GM10266 (cell line): ENCODE data around the gene SPC25.

Source experiments
- DNase-seq: peaks from one replicate; pipeline ENCODE4 v3.0.0; 2012; ENCODE audit errors: extremely low spot score
- TF ChIP-seq, protein P1 (sequence below): IDR thresholded peaks from 2 replicates; pipeline ENCODE4 v1.5.1; 2012; ENCODE audit warnings: mild to moderate bottlenecking, low read depth; ENCODE audit not compliant: control insufficient read depth, insufficient read depth; ENCODE audit errors: missing control alignments

The SPC25 gene

GRCh38 chr2:168929031-168929430 is 38.8 kb upstream of the SPC25 start:
- DNase-seq: no peak
- TF ChIP-seq, protein P1, sequence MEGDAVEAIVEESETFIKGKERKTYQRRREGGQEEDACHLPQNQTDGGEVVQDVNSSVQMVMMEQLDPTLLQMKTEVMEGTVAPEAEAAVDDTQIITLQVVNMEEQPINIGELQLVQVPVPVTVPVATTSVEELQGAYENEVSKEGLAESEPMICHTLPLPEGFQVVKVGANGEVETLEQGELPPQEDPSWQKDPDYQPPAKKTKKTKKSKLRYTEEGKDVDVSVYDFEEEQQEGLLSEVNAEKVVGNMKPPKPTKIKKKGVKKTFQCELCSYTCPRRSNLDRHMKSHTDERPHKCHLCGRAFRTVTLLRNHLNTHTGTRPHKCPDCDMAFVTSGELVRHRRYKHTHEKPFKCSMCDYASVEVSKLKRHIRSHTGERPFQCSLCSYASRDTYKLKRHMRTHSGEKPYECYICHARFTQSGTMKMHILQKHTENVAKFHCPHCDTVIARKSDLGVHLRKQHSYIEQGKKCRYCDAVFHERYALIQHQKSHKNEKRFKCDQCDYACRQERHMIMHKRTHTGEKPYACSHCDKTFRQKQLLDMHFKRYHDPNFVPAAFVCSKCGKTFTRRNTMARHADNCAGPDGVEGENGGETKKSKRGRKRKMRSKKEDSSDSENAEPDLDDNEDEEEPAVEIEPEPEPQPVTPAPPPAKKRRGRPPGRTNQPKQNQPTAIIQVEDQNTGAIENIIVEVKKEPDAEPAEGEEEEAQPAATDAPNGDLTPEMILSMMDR: no peak

- TF ChIP-seq, protein P1: no peak
- DNase-seq: no peak
Measured at GRCh38 chr2:168928113-168928831, 38.0 kb upstream of the SPC25 start.

GRCh38 chr2:168926621-168927386 is 36.6 kb upstream of the SPC25 start:
- DNase-seq: no peak
- TF ChIP-seq, protein P1: no peak

- DNase-seq: peak; percentile 27
- TF ChIP-seq, protein P1: peak; percentile 55
Measured at GRCh38 chr2:168920504-168921157, 30.4 kb upstream of the SPC25 start.

GRCh38 chr2:168916331-168916675 is 26.1 kb upstream of the SPC25 start:
- DNase-seq: no peak
- TF ChIP-seq, protein P1: no peak

GRCh38 chr2:168915441-168916330 is 25.5 kb upstream of the SPC25 start:
- DNase-seq: no peak
- TF ChIP-seq, protein P1: no peak
